BLaER1 (cell line): Measurements from ENCODE around the gene DEPDC4.
"Not testable (repeated sequence)": the region's sequence is repeated elsewhere in the genome, so short reads cannot be mapped to it uniquely, and the experiment has no call there.

ENCODE experiments used
- H3K27ac ChIP-seq: shearing (Covaris generic); formaldehyde crosslinking; 2 replicates; pipeline ENCODE4 v1.8.1; 2022
- H3K27me3 ChIP-seq: shearing (Covaris generic); formaldehyde crosslinking; 2 replicates; pipeline ENCODE4 v1.8.1; 2022
- H3K36me3 ChIP-seq: shearing (Covaris generic); formaldehyde crosslinking; 2 replicates; pipeline ENCODE4 v1.8.1; 2022
- H3K4me1 ChIP-seq: shearing (Covaris generic); formaldehyde crosslinking; 2 replicates; pipeline ENCODE4 v1.8.1; 2022
- H3K4me2 ChIP-seq: shearing (Covaris generic); formaldehyde crosslinking; 2 replicates; pipeline ENCODE4 v1.8.1; 2022
- H3K4me3 ChIP-seq: shearing (Covaris generic); formaldehyde crosslinking; 2 replicates; pipeline ENCODE4 v1.8.1; 2022
- H3K9ac ChIP-seq: shearing (Covaris generic); formaldehyde crosslinking; 2 replicates; pipeline ENCODE4 v1.8.1; 2022
- H3K9me3 ChIP-seq: shearing (Covaris generic); formaldehyde crosslinking; 2 replicates; pipeline ENCODE4 v1.8.1; 2022
- H4K20me1 ChIP-seq: shearing (Covaris generic); formaldehyde crosslinking; 2 replicates; pipeline ENCODE4 v1.8.1; 2022
- Cebpa-rat ChIP-seq: shearing (Covaris generic); IDR thresholded peaks from 2 replicates; pipeline ENCODE4 v1.8.1; 2022

DEPDC4 gene

GRCh38 chr12:100289038-100289437, 22.2 kb upstream of the DEPDC4 start:
- no peak overlapping the region for H3K4me2 ChIP-seq
- no peak overlapping the region for H3K9ac ChIP-seq
- no peaks in the 10 kb centered on the region for H3K4me1 ChIP-seq
- H4K20me1 ChIP-seq, result peaks cover 14% of the 10 kb centered on the region; the same call in 1 of the 2 replicates
- peaks cover 9% of the 10 kb centered on the region for H3K9me3 ChIP-seq
- no peak for TF ChIP-seq Cebpa-rat
- no peaks in the 10 kb centered on the region for H3K27me3 ChIP-seq
- no peak overlapping the region for H3K4me3 ChIP-seq
- H3K27ac ChIP-seq, result no peak overlapping the region
- peaks cover 35% of the 10 kb centered on the region for H3K36me3 ChIP-seq

- H4K20me1 ChIP-seq, result peaks cover 31% of the 10 kb centered on the region
- not testable (repeated sequence) for H3K27ac ChIP-seq
These were observed 17.7 kb upstream of the DEPDC4 start for GRCh38 chr12:100284556-100284955.

GRCh38 chr12:100279607-100280244, 12.8 kb upstream of the DEPDC4 start:
- H3K4me1 ChIP-seq, result no peaks in the 10 kb centered on the region
- peaks cover 49% of the 10 kb centered on the region for H4K20me1 ChIP-seq
- H3K36me3 ChIP-seq, result peaks cover 28% of the 10 kb centered on the region
- peaks cover 34% of the 10 kb centered on the region for H3K9me3 ChIP-seq
- no peak overlapping the region for H3K4me3 ChIP-seq
- no peaks in the 10 kb centered on the region for H3K27me3 ChIP-seq
- H3K9ac ChIP-seq, result no peak overlapping the region
- no peak overlapping the region for H3K4me2 ChIP-seq
- H3K27ac ChIP-seq, result no peak overlapping the region
- no peak for TF ChIP-seq Cebpa-rat

More at GRCh38 chr12:100284556-100284955, 17.7 kb upstream of the DEPDC4 start:
- not testable (repeated sequence) for H3K9ac ChIP-seq, H3K4me3 ChIP-seq, H3K27me3 ChIP-seq, H3K4me2 ChIP-seq, H3K9me3 ChIP-seq, H3K4me1 ChIP-seq
- H3K36me3 ChIP-seq, result peaks cover 30% of the 10 kb centered on the region

GRCh38 chr12:100279159-100279558, 12.3 kb upstream of the DEPDC4 start:
- no peak overlapping the region for H3K4me3 ChIP-seq
- H4K20me1 ChIP-seq, result peaks cover 55% of the 10 kb centered on the region
- H3K9ac ChIP-seq, result no peak overlapping the region

GRCh38 chr12:100274291-100274690, 7.4 kb upstream of the DEPDC4 start:
- peaks cover 13% of the 10 kb centered on the region for H3K36me3 ChIP-seq

More at GRCh38 chr12:100279159-100279558, 12.3 kb upstream of the DEPDC4 start:
- TF ChIP-seq Cebpa-rat, result no peak
- Histone ChIP-seq H3K4me2 (no peak overlapping the region), H3K9me3 (peaks cover 34% of the 10 kb centered on the region), H3K27ac (no peak overlapping the region), H3K4me1 (no peaks in the 10 kb centered on the region), H3K36me3 (peaks cover 22% of the 10 kb centered on the region), H3K27me3 (no peaks in the 10 kb centered on the region)

GRCh38 chr12:100273782-100274181, 6.9 kb upstream of the DEPDC4 start:
- peaks cover 11% of the 10 kb centered on the region for H3K4me1 ChIP-seq
- peaks cover 49% of the 10 kb centered on the region for H4K20me1 ChIP-seq
- no peak overlapping the region for H3K4me2 ChIP-seq
- no peak overlapping the region for H3K27ac ChIP-seq
- H3K36me3 ChIP-seq, result peaks cover 13% of the 10 kb centered on the region
- TF ChIP-seq Cebpa-rat, result no peak
- H3K4me3 ChIP-seq, result no peak overlapping the region
- H3K27me3 ChIP-seq, result no peaks in the 10 kb centered on the region
- H3K9ac ChIP-seq, result no peak overlapping the region
- H3K9me3 ChIP-seq, result peaks cover 24% of the 10 kb centered on the region

More at GRCh38 chr12:100274291-100274690, 7.4 kb upstream of the DEPDC4 start:
- Histone ChIP-seq H3K4me2 (no peak overlapping the region), H3K9ac (no peak overlapping the region), H3K27me3 (no peaks in the 10 kb centered on the region), H3K27ac (no peak overlapping the region), H3K4me3 (no peak overlapping the region), H3K9me3 (peaks cover 29% of the 10 kb centered on the region), H4K20me1 (peaks cover 49% of the 10 kb centered on the region), H3K4me1 (peaks cover 6% of the 10 kb centered on the region)
- TF ChIP-seq Cebpa-rat, result no peak

- TF ChIP-seq Cebpa-rat, result no peak
- H3K36me3 ChIP-seq, result 0 out of 2 replicates have a peak, but pooled peaks cover 3% of the 10 kb centered on the region
- peaks cover 26% of the 10 kb centered on the region for H3K4me1 ChIP-seq
- H3K9ac ChIP-seq, result peak overlapping the region; percentile 91
- peak overlapping the region; percentile 84 for H3K4me2 ChIP-seq
- H4K20me1 ChIP-seq, result peaks cover 44% of the 10 kb centered on the region
- H3K27me3 ChIP-seq, result no peaks in the 10 kb centered on the region
- no peaks in the 10 kb centered on the region for H3K9me3 ChIP-seq
- H3K4me3 ChIP-seq, result peak overlapping the region; percentile 97
- H3K27ac ChIP-seq, result no peak overlapping the region
These were observed 2.1 kb upstream of the DEPDC4 start for GRCh38 chr12:100268835-100269564.

GRCh38 chr12:100267603-100268281, 863 bp upstream of the DEPDC4 start:
- H3K4me3 ChIP-seq, result peak overlapping the region; percentile 97
- no peaks in the 10 kb centered on the region for H3K9me3 ChIP-seq
- H3K27ac ChIP-seq, result peak overlapping the region; percentile 92
- H3K27me3 ChIP-seq, result no peaks in the 10 kb centered on the region
- peaks cover 26% of the 10 kb centered on the region for H3K4me1 ChIP-seq
- H3K4me2 ChIP-seq, result peak overlapping the region; percentile 84
- H3K9ac ChIP-seq, result peak overlapping the region; percentile 91
- H4K20me1 ChIP-seq, result peaks cover 32% of the 10 kb centered on the region
- H3K36me3 ChIP-seq, result 0 out of 2 replicates have a peak, but pooled peaks cover 3% of the 10 kb centered on the region
- TF ChIP-seq Cebpa-rat, result no peak

- Histone ChIP-seq H3K36me3 (no peaks in the 10 kb centered on the region), H3K4me2 (peak overlapping the region; percentile 66), H4K20me1 (peaks cover 26% of the 10 kb centered on the region), H3K9me3 (no peaks in the 10 kb centered on the region), H3K4me1 (peaks cover 26% of the 10 kb centered on the region), H3K27ac (peak overlapping the region; percentile 92; the same call in 1 of the 2 replicates), H3K4me3 (peak overlapping the region; percentile 97), H3K27me3 (no peaks in the 10 kb centered on the region), H3K9ac (peak overlapping the region; percentile 91)
- TF ChIP-seq Cebpa-rat, result no peak
These were observed 369 bp downstream of the DEPDC4 start for GRCh38 chr12:100266585-100266834.
